SU-DHL-6 (cell line): ENCODE results near the gene MBNL1.

Experiments used
- EZH2phosphoT487 ChIP-seq: fragments of 200-600 bp; sonication (generic), shearing (Covaris generic); conservative IDR thresholded peaks from 2 replicates; pipeline ENCODE4 v1.6.1; 2018; ENCODE audit warnings: mild to moderate bottlenecking, antibody characterized with exemption, low read length, moderate library complexity, mixed read lengths
- TF ChIP-seq, protein P1 (sequence below): fragments of 200-600 bp; sonication (generic); IDR thresholded peaks from one replicate; pipeline ENCODE4 v1.5.1; 2017; ENCODE audit warnings: antibody characterized with exemption, mild to moderate bottlenecking, low read length, moderate library complexity; ENCODE audit not compliant: insufficient read depth, poor library complexity, severe bottlenecking

DNA sequence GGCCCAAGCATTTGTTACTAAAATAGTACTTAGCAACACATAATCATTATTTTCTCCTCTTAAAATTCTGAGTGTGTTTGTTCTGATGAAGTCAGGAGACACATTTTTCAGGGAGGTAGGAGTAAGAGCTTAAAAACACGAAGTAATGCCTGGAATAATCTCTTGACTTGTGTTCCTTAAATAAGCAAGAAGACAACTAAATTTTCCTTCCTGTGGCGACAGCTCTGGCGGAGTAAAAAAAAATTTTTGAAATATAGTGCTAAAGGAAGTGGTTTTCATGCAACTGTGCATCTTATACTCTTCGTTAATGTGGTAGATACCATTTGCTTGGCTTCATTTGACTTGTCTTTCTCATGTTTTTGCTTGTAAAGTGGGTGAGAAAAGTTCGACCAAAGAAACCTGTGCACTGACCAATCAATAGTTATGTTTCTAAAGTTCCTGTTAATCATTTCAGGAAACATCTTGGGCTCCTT, 11.1 kb upstream of the MBNL1 start:
- TF ChIP-seq, protein P1, sequence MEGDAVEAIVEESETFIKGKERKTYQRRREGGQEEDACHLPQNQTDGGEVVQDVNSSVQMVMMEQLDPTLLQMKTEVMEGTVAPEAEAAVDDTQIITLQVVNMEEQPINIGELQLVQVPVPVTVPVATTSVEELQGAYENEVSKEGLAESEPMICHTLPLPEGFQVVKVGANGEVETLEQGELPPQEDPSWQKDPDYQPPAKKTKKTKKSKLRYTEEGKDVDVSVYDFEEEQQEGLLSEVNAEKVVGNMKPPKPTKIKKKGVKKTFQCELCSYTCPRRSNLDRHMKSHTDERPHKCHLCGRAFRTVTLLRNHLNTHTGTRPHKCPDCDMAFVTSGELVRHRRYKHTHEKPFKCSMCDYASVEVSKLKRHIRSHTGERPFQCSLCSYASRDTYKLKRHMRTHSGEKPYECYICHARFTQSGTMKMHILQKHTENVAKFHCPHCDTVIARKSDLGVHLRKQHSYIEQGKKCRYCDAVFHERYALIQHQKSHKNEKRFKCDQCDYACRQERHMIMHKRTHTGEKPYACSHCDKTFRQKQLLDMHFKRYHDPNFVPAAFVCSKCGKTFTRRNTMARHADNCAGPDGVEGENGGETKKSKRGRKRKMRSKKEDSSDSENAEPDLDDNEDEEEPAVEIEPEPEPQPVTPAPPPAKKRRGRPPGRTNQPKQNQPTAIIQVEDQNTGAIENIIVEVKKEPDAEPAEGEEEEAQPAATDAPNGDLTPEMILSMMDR = no peak
- no peak for TF ChIP-seq EZH2phosphoT487
